PFSK-1 (cell line): ENCODE measurements around the gene ADGRB2.

Experiments
- FOXP2 ChIP-seq: optimal IDR thresholded peaks from 2 replicates; pipeline ENCODE3; 2011; ENCODE audit warnings: borderline replicate concordance, control low read depth, inconsistent platforms; ENCODE audit not compliant: insufficient read depth; ENCODE audit errors: extremely low read length, extremely low read depth
- POLR2AphosphoS5 ChIP-seq: IDR thresholded peaks from 2 replicates; pipeline ENCODE4 v1.6.1; 2012; ENCODE audit warnings: low read depth, mild to moderate bottlenecking, control low read depth, low read length, moderate library complexity
- REST ChIP-seq, 2 experiments: IDR thresholded peaks; 2 replicates each; pipeline versions ENCODE4 v1.6.1 to v1.8.0; 2011 to 2012; ENCODE audit warnings: low read depth in 2 of 2, low read length in 2 of 2, control low read depth in 1 of 2, inconsistent platforms in 1 of 2, mild to moderate bottlenecking in 1 of 2, moderate library complexity in 1 of 2; ENCODE audit not compliant: insufficient read depth in 1 of 2
- SIN3A ChIP-seq: IDR thresholded peaks from 2 replicates; pipeline ENCODE4 v1.6.1; 2012; ENCODE audit warnings: mild to moderate bottlenecking, low read length, moderate library complexity, borderline replicate concordance; ENCODE audit not compliant: insufficient read depth
- TAF1 ChIP-seq: IDR thresholded peaks from 2 replicates; pipeline ENCODE4 v1.6.1; 2012; ENCODE audit warnings: low read length, control low read depth, borderline replicate concordance; ENCODE audit not compliant: insufficient read depth

- no peak for TF ChIP-seq REST (IDR thresholded peaks at IDR 0.05; ENCODE audit: insufficient read depth in 1 of 2, low read depth in 2 of 2, low read length in 2 of 2)
- TF ChIP-seq POLR2AphosphoS5 = no peak
- no peak for TF ChIP-seq TAF1
- TF ChIP-seq SIN3A = no peak
- no peak for TF ChIP-seq FOXP2
These were observed 64.7 kb downstream of the ADGRB2 start for GRCh38 chr1:31699341-31699891.
